ENCODE data around the gene LDLRAD3.

DNA sequence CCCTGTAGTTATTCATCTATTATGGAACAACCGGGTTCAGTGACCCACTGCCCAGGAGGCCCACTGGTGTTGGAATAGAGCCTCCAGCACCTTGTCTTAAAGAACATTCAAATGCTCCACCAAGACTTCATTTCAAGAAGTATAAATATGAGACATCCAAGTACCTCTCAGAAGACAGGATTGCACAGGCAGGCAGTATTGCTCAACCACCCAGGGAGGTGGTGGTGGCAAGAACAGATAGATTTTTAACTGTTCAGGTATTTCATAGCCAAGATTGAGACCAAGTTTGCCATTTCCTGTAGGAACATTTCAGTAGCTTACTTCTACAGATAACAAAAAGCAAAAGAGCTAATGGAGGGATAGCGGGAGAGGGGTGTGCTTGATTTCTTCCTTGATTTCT, 266.7 kb downstream of the LDLRAD3 start:
- TF ChIP-seq, protein P1, sequence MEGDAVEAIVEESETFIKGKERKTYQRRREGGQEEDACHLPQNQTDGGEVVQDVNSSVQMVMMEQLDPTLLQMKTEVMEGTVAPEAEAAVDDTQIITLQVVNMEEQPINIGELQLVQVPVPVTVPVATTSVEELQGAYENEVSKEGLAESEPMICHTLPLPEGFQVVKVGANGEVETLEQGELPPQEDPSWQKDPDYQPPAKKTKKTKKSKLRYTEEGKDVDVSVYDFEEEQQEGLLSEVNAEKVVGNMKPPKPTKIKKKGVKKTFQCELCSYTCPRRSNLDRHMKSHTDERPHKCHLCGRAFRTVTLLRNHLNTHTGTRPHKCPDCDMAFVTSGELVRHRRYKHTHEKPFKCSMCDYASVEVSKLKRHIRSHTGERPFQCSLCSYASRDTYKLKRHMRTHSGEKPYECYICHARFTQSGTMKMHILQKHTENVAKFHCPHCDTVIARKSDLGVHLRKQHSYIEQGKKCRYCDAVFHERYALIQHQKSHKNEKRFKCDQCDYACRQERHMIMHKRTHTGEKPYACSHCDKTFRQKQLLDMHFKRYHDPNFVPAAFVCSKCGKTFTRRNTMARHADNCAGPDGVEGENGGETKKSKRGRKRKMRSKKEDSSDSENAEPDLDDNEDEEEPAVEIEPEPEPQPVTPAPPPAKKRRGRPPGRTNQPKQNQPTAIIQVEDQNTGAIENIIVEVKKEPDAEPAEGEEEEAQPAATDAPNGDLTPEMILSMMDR (IDR thresholded peaks at IDR 0.05), result no peak
- no peak for TF ChIP-seq ZFX (IDR thresholded peaks at IDR 0.05; ENCODE audit: borderline replicate concordance)

Measured in 22Rv1 (cell line).